GM18505 (cell line): ENCODE data around the gene CWC22.

Source experiments
- ATAC-seq: cut with Tn5 transposase; IDR thresholded peaks from one replicate; pipeline ENCODE4 v1.9.1; 2021; ENCODE audit not compliant: unreplicated experiment
- POLR2A ChIP-seq: IDR thresholded peaks from 4 replicates; pipeline ENCODE4 v1.6.1; 2011; ENCODE audit warnings: borderline replicate concordance; ENCODE audit not compliant: insufficient read depth, insufficient read length; ENCODE audit errors: extremely low read depth

CWC22 gene

DNA sequence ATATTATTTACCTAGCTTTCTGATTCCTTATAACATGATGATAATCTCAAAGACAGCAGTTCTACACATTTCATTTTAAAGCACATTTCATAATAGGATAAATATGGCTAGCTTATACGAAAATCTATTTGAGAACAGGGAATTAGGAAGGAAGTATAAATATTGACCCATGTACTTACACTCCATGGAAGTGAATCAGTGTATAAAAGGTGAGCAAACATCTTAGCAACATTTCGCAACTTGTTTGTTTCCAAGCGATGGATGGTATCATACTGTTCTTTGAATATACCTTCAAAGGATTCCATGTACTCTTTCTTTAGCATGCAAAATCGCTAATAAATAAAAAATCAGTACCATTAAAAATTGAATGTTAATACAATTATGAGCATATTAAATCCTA, 53.1 kb downstream of the CWC22 start:
- no peak for ATAC-seq

DNA sequence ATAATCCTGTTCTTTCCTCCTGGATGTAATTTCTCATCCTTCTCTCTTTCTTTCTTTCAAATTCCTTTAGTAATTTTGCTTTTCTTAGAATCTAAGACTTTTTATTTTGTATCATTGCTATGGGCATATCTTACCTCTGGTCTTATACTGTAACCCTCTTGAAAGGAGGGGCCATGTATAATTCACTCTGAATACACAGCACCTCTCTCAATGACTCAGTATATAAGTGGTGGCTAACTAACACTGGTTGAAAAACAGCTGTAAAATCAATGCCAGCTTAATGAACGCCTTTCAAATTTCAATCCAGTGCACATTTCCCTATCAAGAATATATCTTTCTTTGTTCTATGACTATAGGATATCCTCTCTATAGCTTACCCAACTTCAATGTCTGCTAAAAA, 53.7 kb downstream of the CWC22 start:
- ATAC-seq = no peak
- TF ChIP-seq POLR2A = no peak

More for the DNA sequence above, 53.1 kb downstream of the CWC22 start:
- no peak for TF ChIP-seq POLR2A

DNA sequence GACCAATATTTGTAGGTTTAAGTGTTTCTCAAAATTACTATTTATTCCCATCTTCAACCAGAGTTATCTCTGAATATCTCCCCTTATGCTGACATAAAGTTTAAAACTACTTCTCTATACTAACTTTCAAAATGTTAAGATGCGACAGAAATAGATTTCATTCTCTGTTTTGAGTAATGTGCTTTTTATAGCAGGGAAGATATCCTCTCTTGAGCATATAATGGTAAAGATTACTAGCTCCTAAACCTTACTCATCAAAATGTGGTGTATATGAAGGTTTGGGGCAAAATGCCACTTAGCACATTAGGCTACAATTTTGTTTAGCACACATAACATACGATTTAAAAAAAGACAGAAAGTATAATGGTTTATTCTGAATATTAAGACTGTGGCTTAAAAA, 54.4 kb downstream of the CWC22 start:
- ATAC-seq = peak; percentile 50
- TF ChIP-seq POLR2A = no peak

DNA sequence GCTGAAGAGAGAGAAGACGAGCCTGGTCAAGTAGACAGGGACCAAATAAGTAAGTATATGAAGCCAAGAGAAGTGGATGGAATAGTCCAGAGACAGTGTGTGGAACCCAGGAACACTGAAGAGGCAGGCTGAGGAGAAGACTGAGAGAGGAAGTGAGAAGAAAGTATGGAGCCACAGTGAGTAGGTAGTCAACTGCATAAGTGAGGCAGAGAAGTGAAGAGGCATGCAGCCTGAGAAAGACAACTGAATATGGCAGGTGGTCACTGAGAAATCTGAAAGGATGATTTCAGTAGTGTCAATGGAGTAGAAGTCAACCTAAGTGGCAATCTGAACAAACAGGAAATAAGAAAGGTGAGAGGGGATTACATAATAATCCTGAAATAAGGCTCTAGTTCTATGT, 55.4 kb downstream of the CWC22 start:
- ATAC-seq = no peak
- TF ChIP-seq POLR2A = no peak

DNA sequence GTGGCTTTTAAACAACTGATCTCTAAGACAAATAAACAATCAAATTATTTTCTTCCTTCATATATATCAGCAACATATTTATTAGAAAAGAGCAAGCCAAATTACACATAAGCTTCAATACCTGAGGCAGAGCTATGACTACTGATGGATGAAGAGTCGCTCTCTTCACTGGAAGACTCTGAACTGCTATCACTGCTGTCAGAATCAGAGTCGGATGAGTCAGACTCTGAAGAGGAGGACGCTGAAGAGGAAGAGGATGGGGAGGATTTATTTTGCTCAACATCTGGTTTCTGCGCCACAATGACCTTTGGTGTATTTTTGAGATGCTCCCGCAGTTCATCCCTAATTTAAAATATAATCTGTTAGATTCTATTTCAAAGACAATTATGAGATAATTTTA, 56.7 kb downstream of the CWC22 start:
- ATAC-seq = no peak
- TF ChIP-seq POLR2A = no peak

DNA sequence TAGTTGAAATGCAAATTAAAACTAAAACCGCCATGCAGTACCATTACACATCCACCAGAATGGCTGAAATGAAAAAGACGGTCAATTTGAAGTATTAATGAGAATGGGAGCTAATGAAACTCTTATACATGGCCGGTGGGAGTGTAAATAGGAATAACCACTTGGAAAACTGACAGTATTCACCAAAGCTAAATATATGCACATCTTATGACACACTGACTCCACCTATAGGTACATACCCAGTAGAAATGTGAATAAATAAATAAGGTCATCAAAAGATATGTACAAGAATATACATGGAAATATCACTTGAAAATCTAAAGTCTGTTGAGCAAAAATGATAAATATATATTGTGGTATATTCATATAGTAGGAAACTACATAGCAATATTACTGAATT, 57.7 kb downstream of the CWC22 start:
- no peak for ATAC-seq
- TF ChIP-seq POLR2A = no peak

DNA sequence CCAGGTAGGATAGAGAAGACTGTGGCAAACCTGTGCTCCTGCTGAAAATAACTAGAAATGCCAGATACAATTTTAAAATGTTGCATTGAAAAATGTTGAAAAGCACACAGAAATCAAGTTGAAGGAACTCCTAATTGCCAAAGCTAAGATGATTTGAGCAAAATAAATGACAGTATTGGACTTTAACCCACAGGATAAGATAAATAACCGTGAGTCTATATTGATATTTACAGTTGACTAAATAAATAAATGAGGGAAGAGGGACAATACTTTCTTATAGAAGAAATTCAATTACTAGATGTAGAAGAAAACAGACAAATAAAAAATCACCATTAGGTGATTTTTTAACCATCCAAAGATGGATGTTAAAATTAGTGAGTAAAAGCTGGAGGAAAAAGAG, 59.0 kb downstream of the CWC22 start:
- TF ChIP-seq POLR2A = no peak
- no peak for ATAC-seq

DNA sequence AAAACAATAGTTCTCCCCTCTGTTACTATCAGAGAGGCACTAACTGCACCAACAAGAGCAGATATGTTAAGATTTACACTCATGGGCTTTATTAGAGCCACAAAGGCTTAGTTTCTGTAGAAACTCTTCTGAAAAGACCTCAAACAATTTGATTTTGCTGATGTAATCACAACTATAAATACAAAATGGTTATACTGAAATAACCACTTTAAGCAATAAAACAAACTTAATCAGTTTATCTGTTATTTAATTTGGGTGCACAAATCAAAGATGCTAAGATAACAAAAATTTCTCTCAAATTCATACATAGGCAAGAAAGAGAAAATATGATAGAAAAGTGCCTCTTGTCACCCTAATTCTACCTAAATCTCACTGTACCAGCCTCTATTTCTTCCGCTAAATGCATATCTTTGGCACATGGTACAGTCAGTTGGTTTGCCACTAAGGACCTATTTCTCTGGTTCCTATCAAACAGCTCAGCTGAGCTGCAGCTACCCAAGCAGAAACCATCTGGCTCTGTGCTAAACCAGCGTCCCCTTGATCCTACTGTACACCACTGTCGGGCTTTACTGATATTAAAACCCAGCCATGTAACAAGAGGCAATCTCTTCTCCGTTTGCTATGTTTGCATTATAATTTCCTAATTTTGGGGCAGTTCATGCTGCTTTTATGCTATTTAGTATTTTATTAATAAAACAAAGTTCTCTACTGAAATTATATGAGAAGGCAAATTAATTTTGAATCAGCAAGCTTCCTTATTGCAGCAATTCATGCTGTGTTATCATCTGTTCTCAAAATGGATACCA, 60.1 kb downstream of the CWC22 start:
- no peak for TF ChIP-seq POLR2A

DNA sequence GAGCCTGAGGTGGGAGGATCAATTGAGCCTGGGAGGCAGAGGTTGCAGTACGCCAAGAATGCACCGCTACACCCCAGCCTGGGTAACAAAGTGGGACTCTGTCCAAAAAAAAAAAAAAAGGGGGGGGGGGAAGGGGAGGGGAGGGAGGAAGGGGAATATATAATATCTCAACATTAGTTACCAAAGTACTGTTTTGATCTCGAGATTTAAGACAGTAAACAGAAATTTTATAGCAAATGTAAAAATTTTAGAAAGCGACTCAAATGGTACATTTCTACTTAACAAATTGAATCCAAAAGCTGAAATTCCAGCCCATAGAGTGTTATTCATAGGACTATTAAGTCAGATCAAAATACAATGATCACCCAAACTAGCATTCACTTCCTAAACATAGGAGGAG, 60.8 kb downstream of the CWC22 start:
- TF ChIP-seq POLR2A = no peak
- no peak for ATAC-seq

More for the DNA sequence above, 60.1 kb downstream of the CWC22 start:
- no peak for ATAC-seq

DNA sequence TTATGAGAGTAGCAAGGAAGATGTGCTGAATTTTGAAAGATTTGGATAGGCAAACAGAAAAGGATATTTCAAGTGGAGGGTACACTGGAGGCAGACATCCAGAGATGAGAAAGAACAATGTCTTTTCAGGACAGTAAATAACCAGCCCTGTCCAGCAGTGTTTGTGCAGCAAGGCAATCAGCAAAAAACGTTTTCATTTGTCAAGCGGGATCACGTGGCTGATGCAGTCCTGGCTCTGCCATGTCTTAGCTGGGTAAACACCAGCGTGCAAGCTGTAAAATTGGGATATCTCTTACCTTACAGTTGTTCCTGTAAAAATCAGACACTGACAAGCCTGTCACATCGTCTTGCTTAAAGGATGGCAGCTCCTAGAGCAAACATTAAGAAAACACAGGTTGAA, 67.8 kb downstream of the CWC22 start:
- no peak for ATAC-seq

DNA sequence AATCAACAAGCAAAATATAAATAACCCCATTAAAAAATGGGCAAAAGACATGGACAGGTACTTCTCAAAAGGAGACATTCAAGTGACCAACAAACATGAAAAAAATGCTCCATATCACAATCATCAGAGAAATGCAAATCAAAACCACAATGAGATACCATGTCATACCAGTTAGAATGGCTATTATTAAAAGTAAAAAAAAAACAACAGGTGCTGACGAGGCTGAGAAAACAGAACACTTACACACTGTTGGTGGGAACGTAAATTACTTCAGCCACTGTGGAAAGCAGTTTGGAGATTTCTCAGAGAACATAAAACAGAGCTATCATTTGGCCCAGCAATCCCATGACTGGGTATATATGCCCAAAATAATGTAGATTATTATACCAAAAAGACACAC, 69.1 kb downstream of the CWC22 start:
- no peak for TF ChIP-seq POLR2A

More for the DNA sequence above, 67.8 kb downstream of the CWC22 start:
- TF ChIP-seq POLR2A = no peak

DNA sequence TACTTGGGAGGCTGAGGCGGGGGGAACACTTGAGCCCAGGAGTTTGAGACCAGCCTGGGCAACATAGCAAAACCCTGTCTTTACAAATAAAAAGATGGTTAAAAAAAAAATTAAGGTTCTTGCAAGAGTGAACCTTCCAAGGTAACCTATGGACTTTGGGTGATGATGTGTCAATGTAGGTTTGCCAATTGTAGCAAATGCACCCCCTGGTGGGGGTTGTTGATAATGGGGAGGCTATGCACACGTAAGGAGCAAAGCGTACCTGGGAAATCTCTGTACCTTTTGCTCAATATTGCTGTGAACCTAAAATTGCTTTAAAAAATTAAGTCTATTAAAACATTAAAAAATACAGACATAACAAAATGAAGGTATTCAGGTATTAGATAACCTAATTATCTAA, 70.4 kb downstream of the CWC22 start:
- no peak for ATAC-seq
- TF ChIP-seq POLR2A = no peak

More for the DNA sequence above, 69.1 kb downstream of the CWC22 start:
- ATAC-seq = no peak

DNA sequence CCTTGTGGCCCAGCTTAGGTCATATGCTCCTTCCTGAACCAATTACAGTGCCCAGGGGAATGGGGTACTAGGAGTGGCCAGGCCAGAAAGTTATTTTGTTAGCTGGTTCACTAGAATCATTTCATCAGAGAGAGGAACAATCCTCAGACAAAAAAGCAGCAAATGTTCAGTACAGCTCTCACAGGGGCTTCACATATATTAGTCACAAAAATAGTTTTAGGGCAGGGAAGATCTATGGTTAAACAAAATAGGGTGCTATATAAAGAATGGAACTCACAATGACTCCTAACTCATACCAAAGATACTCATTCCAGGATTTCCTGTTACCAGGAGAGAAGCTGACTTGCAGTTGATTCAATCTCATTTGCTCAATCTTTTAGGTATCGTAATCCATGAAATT, 71.0 kb downstream of the CWC22 start:
- TF ChIP-seq POLR2A = no peak
- no peak for ATAC-seq

DNA sequence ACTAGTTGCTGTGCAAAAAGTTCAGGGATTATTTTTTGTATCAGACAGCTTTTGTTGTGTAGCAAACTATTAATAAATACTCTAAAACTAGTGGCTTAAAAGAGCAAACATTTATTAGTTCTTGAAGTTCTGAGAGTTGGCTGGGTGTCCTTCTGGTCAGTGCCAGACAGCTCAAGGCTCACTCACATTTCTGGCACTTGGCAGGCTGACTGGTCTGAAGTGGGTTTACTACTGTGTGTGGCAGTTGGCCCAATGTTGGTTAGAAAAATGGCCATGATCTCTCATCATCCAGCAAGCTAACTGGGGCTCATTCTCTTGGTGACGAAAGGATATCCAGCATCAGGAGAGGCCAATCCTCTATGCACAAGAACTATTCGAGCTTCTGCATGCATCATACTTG, 74.3 kb downstream of the CWC22 start:
- no peak for TF ChIP-seq POLR2A
- ATAC-seq = no peak
